HepG2 (cell line): ENCODE measurements around the gene CNKSR3. TPM values are rescaled to one million over a fixed set of nuclear protein-coding genes. Genes with fewer than 3 reads are reported as not detected.

ENCODE experiments used
- ARID2 ChIP-seq: sonication (generic); formaldehyde crosslinking; IDR thresholded peaks from 2 replicates; pipeline ENCODE4 v1.8.1; 2022; ENCODE audit warnings: mild to moderate bottlenecking, missing genetic modification reagents, borderline replicate concordance
- ATF1 ChIP-seq: IDR thresholded peaks from 2 replicates; pipeline ENCODE4 v1.6.1; 2016; ENCODE audit warnings: mild to moderate bottlenecking, control low read depth
- ATRX ChIP-seq: sonication (generic); formaldehyde crosslinking; IDR thresholded peaks from 2 replicates; pipeline ENCODE4 v1.4.0; 2020; ENCODE audit warnings: missing genetic modification reagents, borderline replicate concordance
- CEBPB ChIP-seq: IDR thresholded peaks from 2 replicates; pipeline ENCODE4 v1.6.1; 2011; ENCODE audit warnings: low read depth, low read length, improper control_type of control experiment, borderline replicate concordance
- EEA1 ChIP-seq: sonication (generic); formaldehyde crosslinking; IDR thresholded peaks from 2 replicates; pipeline ENCODE4 v1.5.1; 2020; ENCODE audit warnings: mild to moderate bottlenecking, missing genetic modification reagents, borderline replicate concordance
- HHEX ChIP-seq: IDR thresholded peaks from 2 replicates; pipeline ENCODE4 v1.6.1; 2016; ENCODE audit warnings: control low read depth
- HOMEZ ChIP-seq: IDR thresholded peaks from 2 replicates; pipeline ENCODE4 v1.6.1; 2016; ENCODE audit warnings: low read depth
- JARID2 ChIP-seq: sonication (generic); formaldehyde crosslinking; IDR thresholded peaks from 2 replicates; pipeline ENCODE4 v1.8.1; 2023; ENCODE audit warnings: missing genetic modification reagents, inconsistent platforms; ENCODE audit not compliant: insufficient replicate concordance
- KLF6 ChIP-seq: IDR thresholded peaks from 2 replicates; pipeline ENCODE4 v1.8.0; 2016; ENCODE audit warnings: missing biosample characterization, missing genetic modification reagents
- NR2F2 ChIP-seq: IDR thresholded peaks from 2 replicates; pipeline ENCODE4 v1.6.1; 2012; ENCODE audit warnings: low read depth, inconsistent platforms, borderline replicate concordance
- SOX13 ChIP-seq, 3 experiments: fragments of 450-650 bp in 1 of 3; sonication (generic) in 1 of 3; formaldehyde crosslinking in 1 of 3; IDR thresholded peaks in 2 of 3; conservative IDR thresholded peaks in 1 of 3; 2 replicates each; pipeline versions ENCODE4 v1.5.0 to v1.6.1; 2016 to 2020; ENCODE audit warnings: antibody characterized with exemption in 1 of 3, mild to moderate bottlenecking in 1 of 3, missing compliant biosample characterization in 1 of 3, missing genetic modification reagents in 1 of 3, moderate library complexity in 1 of 3
- SP5 ChIP-seq: IDR thresholded peaks from 2 replicates; pipeline ENCODE4 v1.6.1; 2016; ENCODE audit warnings: low read depth, borderline replicate concordance
- TBX2 ChIP-seq: sonication (generic); formaldehyde crosslinking; IDR thresholded peaks from 2 replicates; pipeline ENCODE4 v1.5.0; 2020; ENCODE audit warnings: missing genetic modification reagents, mild to moderate bottlenecking, borderline replicate concordance
- ZBTB37 ChIP-seq: sonication (generic); formaldehyde crosslinking; IDR thresholded peaks from 2 replicates; pipeline ENCODE4 v1.4.0; 2020; ENCODE audit warnings: mild to moderate bottlenecking, missing genetic modification reagents
- ZFP1 ChIP-seq: IDR thresholded peaks from 2 replicates; pipeline ENCODE4 v1.6.1; 2016
- ZIK1 ChIP-seq: sonication (generic); formaldehyde crosslinking; IDR thresholded peaks from 2 replicates; pipeline ENCODE4 v1.5.0; 2020; ENCODE audit warnings: mild to moderate bottlenecking, low read depth, missing genetic modification reagents, borderline replicate concordance
- ZNF296 ChIP-seq: sonication (generic); formaldehyde crosslinking; conservative IDR thresholded peaks from 2 replicates; pipeline ENCODE4 v1.5.0; 2020; ENCODE audit warnings: mild to moderate bottlenecking, missing genetic modification reagents
- ZSCAN29 ChIP-seq: sonication (generic); formaldehyde crosslinking; conservative IDR thresholded peaks from 2 replicates; pipeline ENCODE4 v1.4.0; 2020; ENCODE audit warnings: mild to moderate bottlenecking, missing genetic modification reagents
- polyA plus RNA-seq, 8 experiments: library from polyadenylated mRNA; depleted of rRNA in 3 of 8; stranded (reverse) in 7 of 8; unstranded in 1 of 8; fragments of >200 nt; fragmentation: Illumina TruSeq in 4 of 8; extraction: Trizol in 4 of 8; gene quantifications; 2 replicates each; pipeline versions ENCODE4 v1.2.1 to v1.2.3, GENCODE V29; 2011 to 2016; ENCODE audit warnings: low read depth in 4 of 8, missing spikeins in 1 of 8, mixed read lengths in 1 of 8; ENCODE audit not compliant: insufficient read depth in 1 of 8
- total RNA-seq, 5 experiments: library from RNA; depleted of rRNA; stranded (reverse); fragments of >200 nt; fragmentation: Illumina TruSeq; extraction: Trizol; gene quantifications; 2 replicates each; pipeline ENCODE4 v1.2.3, GENCODE V29; 2016; ENCODE audit warnings: low read depth in 1 of 5
- TF ChIP-seq, protein P1 (sequence below): sonication (generic); formaldehyde crosslinking; IDR thresholded peaks from 2 replicates; pipeline ENCODE4 v1.5.1; 2020; ENCODE audit warnings: mild to moderate bottlenecking, missing genetic modification reagents, moderate library complexity
- TF ChIP-seq, protein P2 (sequence below): sonication (generic); formaldehyde crosslinking; IDR thresholded peaks from 2 replicates; pipeline ENCODE4 v1.5.0; 2020; ENCODE audit warnings: missing genetic modification reagents, mild to moderate bottlenecking, borderline replicate concordance

The CNKSR3 gene
- total and polyA plus RNA-seq, 2 of the 13 experiments (the other 11 are each of a cell fraction or from before 2014, with no cell fraction given), result 9.2 to 38.6 TPM

- TF ChIP-seq, protein P1, sequence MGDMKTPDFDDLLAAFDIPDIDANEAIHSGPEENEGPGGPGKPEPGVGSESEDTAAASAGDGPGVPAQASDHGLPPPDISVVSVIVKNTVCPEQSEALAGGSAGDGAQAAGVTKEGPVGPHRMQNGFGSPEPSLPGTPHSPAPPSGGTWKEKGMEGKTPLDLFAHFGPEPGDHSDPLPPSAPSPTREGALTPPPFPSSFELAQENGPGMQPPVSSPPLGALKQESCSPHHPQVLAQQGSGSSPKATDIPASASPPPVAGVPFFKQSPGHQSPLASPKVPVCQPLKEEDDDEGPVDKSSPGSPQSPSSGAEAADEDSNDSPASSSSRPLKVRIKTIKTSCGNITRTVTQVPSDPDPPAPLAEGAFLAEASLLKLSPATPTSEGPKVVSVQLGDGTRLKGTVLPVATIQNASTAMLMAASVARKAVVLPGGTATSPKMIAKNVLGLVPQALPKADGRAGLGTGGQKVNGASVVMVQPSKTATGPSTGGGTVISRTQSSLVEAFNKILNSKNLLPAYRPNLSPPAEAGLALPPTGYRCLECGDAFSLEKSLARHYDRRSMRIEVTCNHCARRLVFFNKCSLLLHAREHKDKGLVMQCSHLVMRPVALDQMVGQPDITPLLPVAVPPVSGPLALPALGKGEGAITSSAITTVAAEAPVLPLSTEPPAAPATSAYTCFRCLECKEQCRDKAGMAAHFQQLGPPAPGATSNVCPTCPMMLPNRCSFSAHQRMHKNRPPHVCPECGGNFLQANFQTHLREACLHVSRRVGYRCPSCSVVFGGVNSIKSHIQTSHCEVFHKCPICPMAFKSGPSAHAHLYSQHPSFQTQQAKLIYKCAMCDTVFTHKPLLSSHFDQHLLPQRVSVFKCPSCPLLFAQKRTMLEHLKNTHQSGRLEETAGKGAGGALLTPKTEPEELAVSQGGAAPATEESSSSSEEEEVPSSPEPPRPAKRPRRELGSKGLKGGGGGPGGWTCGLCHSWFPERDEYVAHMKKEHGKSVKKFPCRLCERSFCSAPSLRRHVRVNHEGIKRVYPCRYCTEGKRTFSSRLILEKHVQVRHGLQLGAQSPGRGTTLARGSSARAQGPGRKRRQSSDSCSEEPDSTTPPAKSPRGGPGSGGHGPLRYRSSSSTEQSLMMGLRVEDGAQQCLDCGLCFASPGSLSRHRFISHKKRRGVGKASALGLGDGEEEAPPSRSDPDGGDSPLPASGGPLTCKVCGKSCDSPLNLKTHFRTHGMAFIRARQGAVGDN, result no peak
- TF ChIP-seq TBX2 (CRISPR knock-in tag) (peak; percentile 17; the same call in 1 of the 2 replicates), JARID2 (no peak), SOX13 (IDR thresholded peaks at IDR 0.05) (no peak; the same call in 1 of the 2 replicates), SOX13 (CRISPR knock-in tag; conservative IDR thresholded peaks at IDR 0.05 in 1 of 2, IDR thresholded peaks at IDR 0.05 in 1 of 2) (peak in 1 of 2 experiments; percentile 91; a peak in 2 of 4 replicates), CEBPB (no peak), ARID2 (CRISPR knock-in tag) (0 out of 2 replicates have a peak, but pooled peaks have one; percentile 62), ATF1 (CRISPR knock-in tag) (no peak), SP5 (CRISPR knock-in tag) (peak; percentile 70; the same call in 1 of the 2 replicates), HOMEZ (CRISPR knock-in tag) (no peak), KLF6 (CRISPR knock-in tag) (0 out of 2 replicates have a peak, but pooled peaks have one; percentile 21), ATRX (CRISPR knock-in tag) (no peak), NR2F2 (no peak), ZNF296 (CRISPR knock-in tag) (no peak), EEA1 (CRISPR knock-in tag) (no peak), HHEX (CRISPR knock-in tag) (no peak), ZBTB37 (0 out of 2 replicates have a peak, but pooled peaks have one; percentile 7), ZSCAN29 (0 out of 2 replicates have a peak, but pooled peaks have one; percentile 29), ZFP1 (CRISPR knock-in tag) (no peak; the same call in 1 of the 2 replicates), ZIK1 (CRISPR knock-in tag) (0 out of 2 replicates have a peak, but pooled peaks have one; percentile 48)
- TF ChIP-seq, protein P2, sequence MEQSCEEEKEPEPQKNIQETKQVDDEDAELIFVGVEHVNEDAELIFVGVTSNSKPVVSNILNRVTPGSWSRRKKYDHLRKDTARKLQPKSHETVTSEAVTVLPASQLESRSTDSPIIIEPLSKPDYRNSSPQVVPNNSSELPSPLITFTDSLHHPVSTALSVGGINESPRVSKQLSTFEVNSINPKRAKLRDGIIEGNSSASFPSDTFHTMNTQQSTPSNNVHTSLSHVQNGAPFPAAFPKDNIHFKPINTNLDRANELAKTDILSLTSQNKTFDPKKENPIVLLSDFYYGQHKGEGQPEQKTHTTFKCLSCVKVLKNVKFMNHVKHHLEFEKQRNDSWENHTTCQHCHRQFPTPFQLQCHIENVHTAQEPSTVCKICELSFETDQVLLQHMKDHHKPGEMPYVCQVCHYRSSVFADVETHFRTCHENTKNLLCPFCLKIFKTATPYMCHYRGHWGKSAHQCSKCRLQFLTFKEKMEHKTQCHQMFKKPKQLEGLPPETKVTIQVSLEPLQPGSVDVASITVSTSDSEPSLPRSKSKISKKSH, result no peak
Measured at GRCh38 chr6:154508573-154509375, 1.7 kb downstream of the CNKSR3 start (continued).
